ENCODE data around the gene FARP2.

DNA sequence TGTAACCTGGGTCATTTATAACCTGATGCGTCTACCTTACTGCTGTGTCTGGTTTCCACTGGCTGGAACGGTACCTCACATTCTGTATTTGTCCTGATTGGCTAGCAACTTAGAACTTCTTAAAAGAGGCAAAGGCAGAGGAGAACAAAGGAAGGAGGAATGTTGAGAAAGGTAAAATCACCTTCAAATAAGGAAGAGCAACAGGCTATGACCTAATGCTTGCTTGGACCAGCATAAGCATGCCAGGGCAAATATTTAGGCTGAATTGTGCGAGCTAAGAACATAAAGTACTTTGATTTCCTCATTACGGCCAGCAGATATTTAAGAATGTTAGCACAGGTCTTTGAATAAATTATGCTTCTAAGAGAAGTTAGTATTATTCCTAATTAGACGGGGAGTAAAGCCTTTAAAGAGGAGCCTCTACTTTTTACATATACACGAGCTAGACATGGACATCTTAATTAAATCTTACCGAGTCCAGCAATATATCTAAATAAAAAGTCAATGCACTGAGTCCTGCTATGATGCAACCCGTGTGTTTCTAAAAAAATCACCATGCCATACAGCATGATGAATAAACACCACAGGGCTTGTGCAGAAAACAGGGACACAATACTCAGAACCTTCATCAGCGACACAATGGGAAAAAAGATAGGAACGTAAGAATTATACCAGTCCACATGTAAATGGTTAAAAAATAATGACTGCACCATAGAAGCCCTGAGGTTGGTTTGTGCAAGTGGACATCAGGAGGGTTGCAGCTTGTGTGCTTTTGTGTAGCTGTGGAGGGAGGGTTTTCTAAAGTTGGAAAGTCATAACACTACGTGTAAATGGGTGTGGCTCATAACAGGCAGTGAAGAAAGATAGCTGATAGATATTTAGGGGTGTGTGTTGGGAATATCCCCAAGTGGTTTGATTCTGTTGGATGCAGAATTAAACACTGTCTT, 26.1 kb upstream of the FARP2 start:
- no peak for TF ChIP-seq ELF1 (IDR thresholded peaks at IDR 0.05)
- no peak for TF ChIP-seq POLR2AphosphoS5 (IDR thresholded peaks at IDR 0.05; ENCODE audit: low read depth, low read length)
- TF ChIP-seq TAF1 (IDR thresholded peaks at IDR 0.05; ENCODE audit: borderline replicate concordance, low read depth, low read length): no peak
- no peak for TF ChIP-seq USF2 (IDR thresholded peaks at IDR 0.05; ENCODE audit: borderline replicate concordance, low read depth, low read length)
- no peak for TF ChIP-seq GATA2 (CRISPR knock-in tag; IDR thresholded peaks at IDR 0.05)
- TF ChIP-seq, protein P1, sequence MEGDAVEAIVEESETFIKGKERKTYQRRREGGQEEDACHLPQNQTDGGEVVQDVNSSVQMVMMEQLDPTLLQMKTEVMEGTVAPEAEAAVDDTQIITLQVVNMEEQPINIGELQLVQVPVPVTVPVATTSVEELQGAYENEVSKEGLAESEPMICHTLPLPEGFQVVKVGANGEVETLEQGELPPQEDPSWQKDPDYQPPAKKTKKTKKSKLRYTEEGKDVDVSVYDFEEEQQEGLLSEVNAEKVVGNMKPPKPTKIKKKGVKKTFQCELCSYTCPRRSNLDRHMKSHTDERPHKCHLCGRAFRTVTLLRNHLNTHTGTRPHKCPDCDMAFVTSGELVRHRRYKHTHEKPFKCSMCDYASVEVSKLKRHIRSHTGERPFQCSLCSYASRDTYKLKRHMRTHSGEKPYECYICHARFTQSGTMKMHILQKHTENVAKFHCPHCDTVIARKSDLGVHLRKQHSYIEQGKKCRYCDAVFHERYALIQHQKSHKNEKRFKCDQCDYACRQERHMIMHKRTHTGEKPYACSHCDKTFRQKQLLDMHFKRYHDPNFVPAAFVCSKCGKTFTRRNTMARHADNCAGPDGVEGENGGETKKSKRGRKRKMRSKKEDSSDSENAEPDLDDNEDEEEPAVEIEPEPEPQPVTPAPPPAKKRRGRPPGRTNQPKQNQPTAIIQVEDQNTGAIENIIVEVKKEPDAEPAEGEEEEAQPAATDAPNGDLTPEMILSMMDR (IDR thresholded peaks at IDR 0.05): no peak
- no peak for TF ChIP-seq EP300 (IDR thresholded peaks at IDR 0.05; ENCODE audit: borderline replicate concordance in 1 of 2, low read depth in 1 of 2, low read length in 1 of 2)
- TF ChIP-seq, protein P2, sequence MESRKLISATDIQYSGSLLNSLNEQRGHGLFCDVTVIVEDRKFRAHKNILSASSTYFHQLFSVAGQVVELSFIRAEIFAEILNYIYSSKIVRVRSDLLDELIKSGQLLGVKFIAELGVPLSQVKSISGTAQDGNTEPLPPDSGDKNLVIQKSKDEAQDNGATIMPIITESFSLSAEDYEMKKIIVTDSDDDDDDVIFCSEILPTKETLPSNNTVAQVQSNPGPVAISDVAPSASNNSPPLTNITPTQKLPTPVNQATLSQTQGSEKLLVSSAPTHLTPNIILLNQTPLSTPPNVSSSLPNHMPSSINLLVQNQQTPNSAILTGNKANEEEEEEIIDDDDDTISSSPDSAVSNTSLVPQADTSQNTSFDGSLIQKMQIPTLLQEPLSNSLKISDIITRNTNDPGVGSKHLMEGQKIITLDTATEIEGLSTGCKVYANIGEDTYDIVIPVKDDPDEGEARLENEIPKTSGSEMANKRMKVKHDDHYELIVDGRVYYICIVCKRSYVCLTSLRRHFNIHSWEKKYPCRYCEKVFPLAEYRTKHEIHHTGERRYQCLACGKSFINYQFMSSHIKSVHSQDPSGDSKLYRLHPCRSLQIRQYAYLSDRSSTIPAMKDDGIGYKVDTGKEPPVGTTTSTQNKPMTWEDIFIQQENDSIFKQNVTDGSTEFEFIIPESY (IDR thresholded peaks at IDR 0.05; ENCODE audit: borderline replicate concordance, low read depth): no peak
- TF ChIP-seq PBX3 (IDR thresholded peaks at IDR 0.05): no peak
- no peak for TF ChIP-seq NFIC (IDR thresholded peaks at IDR 0.05; ENCODE audit: borderline replicate concordance)
- TF ChIP-seq SIN3A (IDR thresholded peaks at IDR 0.05; ENCODE audit: borderline replicate concordance, low read depth, low read length): no peak
- TF ChIP-seq RAD21 (IDR thresholded peaks at IDR 0.05; ENCODE audit: low read length): no peak
- TF ChIP-seq EZH2phosphoT487 (IDR thresholded peaks at IDR 0.05; ENCODE audit: borderline replicate concordance, low read depth): no peak
- TF ChIP-seq RCOR1 (IDR thresholded peaks at IDR 0.05; ENCODE audit: low read length): no peak
